Measurements from ENCODE around the gene VMAC. TPM values are rescaled to one million over a fixed set of nuclear protein-coding genes. Genes with fewer than 3 reads are reported as not detected.

The VMAC gene
- total and polyA plus RNA-seq, 2 of the 8 experiments (the other 6 are each of a cell fraction or from before 2014, with no cell fraction given): 1.3 to 2.2 TPM

DNA sequence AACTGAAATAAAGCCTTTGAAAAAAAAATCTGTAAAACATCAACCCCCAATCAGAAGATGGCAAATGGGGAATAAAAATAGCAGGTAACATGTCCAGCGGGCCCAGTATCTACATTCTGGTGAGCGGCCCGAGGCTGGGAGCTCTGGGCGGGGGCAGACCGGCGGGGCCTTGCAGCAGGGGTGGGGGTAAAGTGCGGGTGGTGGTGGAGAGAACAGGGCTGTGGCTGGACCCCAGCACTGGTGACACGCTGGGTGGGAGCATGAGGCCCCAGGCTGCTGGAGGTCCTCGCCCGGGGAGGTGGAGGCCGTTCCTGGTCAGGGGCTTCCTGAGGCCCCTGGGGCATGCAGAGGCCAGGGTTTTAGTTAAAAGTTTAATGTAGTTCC, 11.1 kb downstream of the VMAC start:
- no peak overlapping the region for H3K4ac ChIP-seq (replicated peaks; ENCODE audit: insufficient read length, low read depth, low read length)
- H3K4me2 ChIP-seq (ENCODE audit: insufficient read depth in 1 of 2, low read depth in 2 of 2, low read length in 2 of 2): no peak overlapping the region
- H2BK15ac ChIP-seq (ENCODE audit: low read length): no peak overlapping the region
- no peaks in the 10 kb centered on the region for H3K79me1 ChIP-seq (ENCODE audit: low read depth, low read length)
- no peak overlapping the region for H2BK5ac ChIP-seq (ENCODE audit: low read depth, low read length)
- no peaks in the 10 kb centered on the region for H3K23me2 ChIP-seq (ENCODE audit: low read depth, low read length)
- no peak overlapping the region for H3K18ac ChIP-seq (ENCODE audit: extremely low read depth, low read length)
- H3K9ac ChIP-seq (replicated peaks in 1 of 4; ENCODE audit: extremely low read depth in 1 of 4, low read depth in 3 of 4, low read length in 3 of 4): no peak overlapping the region
- DNase-seq (ENCODE audit: low read depth in 1 of 2, low spot score in 2 of 2): no peak
- no peak overlapping the region for H2BK20ac ChIP-seq (ENCODE audit: low read length)
- TF ChIP-seq, protein P1, sequence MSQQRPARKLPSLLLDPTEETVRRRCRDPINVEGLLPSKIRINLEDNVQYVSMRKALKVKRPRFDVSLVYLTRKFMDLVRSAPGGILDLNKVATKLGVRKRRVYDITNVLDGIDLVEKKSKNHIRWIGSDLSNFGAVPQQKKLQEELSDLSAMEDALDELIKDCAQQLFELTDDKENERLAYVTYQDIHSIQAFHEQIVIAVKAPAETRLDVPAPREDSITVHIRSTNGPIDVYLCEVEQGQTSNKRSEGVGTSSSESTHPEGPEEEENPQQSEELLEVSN (IDR thresholded peaks at IDR 0.05): no peak
- TF ChIP-seq, protein P2, sequence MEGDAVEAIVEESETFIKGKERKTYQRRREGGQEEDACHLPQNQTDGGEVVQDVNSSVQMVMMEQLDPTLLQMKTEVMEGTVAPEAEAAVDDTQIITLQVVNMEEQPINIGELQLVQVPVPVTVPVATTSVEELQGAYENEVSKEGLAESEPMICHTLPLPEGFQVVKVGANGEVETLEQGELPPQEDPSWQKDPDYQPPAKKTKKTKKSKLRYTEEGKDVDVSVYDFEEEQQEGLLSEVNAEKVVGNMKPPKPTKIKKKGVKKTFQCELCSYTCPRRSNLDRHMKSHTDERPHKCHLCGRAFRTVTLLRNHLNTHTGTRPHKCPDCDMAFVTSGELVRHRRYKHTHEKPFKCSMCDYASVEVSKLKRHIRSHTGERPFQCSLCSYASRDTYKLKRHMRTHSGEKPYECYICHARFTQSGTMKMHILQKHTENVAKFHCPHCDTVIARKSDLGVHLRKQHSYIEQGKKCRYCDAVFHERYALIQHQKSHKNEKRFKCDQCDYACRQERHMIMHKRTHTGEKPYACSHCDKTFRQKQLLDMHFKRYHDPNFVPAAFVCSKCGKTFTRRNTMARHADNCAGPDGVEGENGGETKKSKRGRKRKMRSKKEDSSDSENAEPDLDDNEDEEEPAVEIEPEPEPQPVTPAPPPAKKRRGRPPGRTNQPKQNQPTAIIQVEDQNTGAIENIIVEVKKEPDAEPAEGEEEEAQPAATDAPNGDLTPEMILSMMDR (IDR thresholded peaks at IDR 0.05; ENCODE audit: control extremely low read depth in 1 of 3, insufficient read depth in 1 of 3, low read depth in 1 of 3, low read length in 3 of 3): no peak
- no peak for TF ChIP-seq TEAD4 (IDR thresholded peaks at IDR 0.05; ENCODE audit: low read depth, low read length)
- H3K56ac ChIP-seq (replicated peaks; ENCODE audit: insufficient read length, low read depth, low read length): no peak overlapping the region
- no peak overlapping the region for H2AK5ac ChIP-seq (ENCODE audit: low read depth, low read length)
- no peaks in the 10 kb centered on the region for H3K9me3 ChIP-seq (ENCODE audit: insufficient read depth in 2 of 2, low read depth in 1 of 2, low read length in 1 of 2)
- no peak overlapping the region for H4K91ac ChIP-seq (replicated peaks; ENCODE audit: insufficient read length, low read length)
- H3K36me3 ChIP-seq (ENCODE audit: control insufficient read depth in 2 of 4, insufficient read depth in 4 of 4, low read length in 3 of 4): peaks cover 3 to 27% (median 16%) of the 10 kb centered on the region in 4 experiments; a peak in 7 of 8 replicates
- FAIRE-seq: no peak
- no peak overlapping the region for H3K4me3 ChIP-seq (ENCODE audit: extremely low read depth in 1 of 4, insufficient read depth in 2 of 4, low read depth in 3 of 4, low read length in 4 of 4)
- no peak overlapping the region for H3K23ac ChIP-seq (ENCODE audit: insufficient read length)
- no peaks in the 10 kb centered on the region for H3K79me2 ChIP-seq (ENCODE audit: control insufficient read depth in 1 of 2, insufficient read depth in 2 of 2, low read length in 2 of 2)
- H3K14ac ChIP-seq (ENCODE audit: insufficient read length): no peak overlapping the region
- H2AFZ ChIP-seq (ENCODE audit: low read length): no peak overlapping the region
- H4K8ac ChIP-seq (ENCODE audit: extremely low read depth, insufficient read depth, low read length): no peak overlapping the region
- H2BK12ac ChIP-seq (ENCODE audit: low read depth, low read length): no peak overlapping the region
- no peaks in the 10 kb centered on the region for H3K4me1 ChIP-seq (replicated peaks in 1 of 4; ENCODE audit: control insufficient read depth in 3 of 4, insufficient read depth in 4 of 4, low read length in 3 of 4)
- peaks cover 3 to 6% of the 10 kb centered on the region in 2 experiments for H4K20me1 ChIP-seq (replicated peaks in 1 of 2; ENCODE audit: control insufficient read depth in 1 of 2, insufficient read depth in 2 of 2, low read length in 2 of 2)
- no peak overlapping the region for H3K27ac ChIP-seq (ENCODE audit: low read depth, low read length)
- CTCF ChIA-PET (ENCODE audit: partially characterized antibody): interaction anchor here (0.7 kb wide), 3 partner anchors 13 to 121 kb away, joined by 3 to 4 read pairs (median 3); no protein-coding TSS in a partner anchor
- no peak overlapping the region for H4K5ac ChIP-seq (ENCODE audit: insufficient read length, low read depth, low read length)
- no peak overlapping the region for H2BK120ac ChIP-seq (replicated peaks; ENCODE audit: low read depth, low read length)
- POLR2A ChIA-PET (ENCODE audit: partially characterized antibody): no interaction called here
- H3K27me3 ChIP-seq (replicated peaks in 1 of 4; ENCODE audit: control insufficient read depth in 3 of 4, extremely low read depth in 1 of 4, insufficient read depth in 3 of 4, low read length in 3 of 4): no peaks in the 10 kb centered on the region
- WGBS, 2 experiments (ENCODE audit: extremely low coverage in 1 of 2, insufficient coverage in 1 of 2, insufficient read length in 1 of 2, insufficient replicate concordance in 2 of 2, low coverage in 1 of 2, low lambda C conversion rate in 2 of 2, missing lambda C conversion rate in 1 of 2): 91% methylated on average over 9 of the region's 11 CpGs; no CpG with 5 or more reads in 1 of the 2 experiments
